ENCODE measurements around the gene MARCHF3.

DNA sequence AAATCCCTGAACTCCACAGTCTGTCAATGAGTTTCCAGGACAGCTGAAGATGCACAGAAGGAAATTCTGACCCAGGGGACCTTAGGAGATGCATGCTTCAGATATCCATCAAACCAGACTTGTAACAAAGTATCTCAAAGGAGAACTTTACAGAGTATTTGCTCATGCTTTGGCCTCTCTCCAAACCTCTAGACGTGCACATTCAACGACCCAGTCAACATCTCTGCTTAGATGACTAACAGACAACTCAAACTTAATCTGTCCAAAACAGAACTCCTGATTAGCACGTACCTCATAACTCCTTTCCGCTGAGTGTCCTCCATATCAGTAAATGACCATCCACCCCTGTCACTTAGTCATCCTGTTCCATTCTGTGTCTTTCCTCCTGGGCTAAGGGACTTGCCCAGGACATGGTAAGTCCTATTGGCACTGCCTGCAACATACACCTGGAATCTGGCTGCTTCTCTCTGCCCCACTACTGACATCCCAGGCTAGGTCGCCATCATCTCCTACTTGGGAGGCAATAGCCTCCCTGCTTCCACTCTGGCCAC is 146.0 kb downstream of the MARCHF3 start:
- TF ChIP-seq POLR2AphosphoS5 (IDR thresholded peaks at IDR 0.05; ENCODE audit: low read depth, low read length) (no peak), POLR2A (IDR thresholded peaks at IDR 0.05; ENCODE audit: low read depth, low read length) (no peak)

Measured in GM12892 (cell line).